ENCODE measurements around the gene DLG1.

- no peak for TF ChIP-seq EZH2 (IDR thresholded peaks at IDR 0.05; ENCODE audit: low read length, missing control alignments)
- TF ChIP-seq CTCF (conservative IDR thresholded peaks at IDR 0.05 in 1 of 2, IDR thresholded peaks at IDR 0.05 in 1 of 2; ENCODE audit: low read depth in 1 of 2, low read length in 2 of 2): no peak
These were observed 278.9 kb downstream of the DLG1 start for GRCh38 chr3:197019535-197019934.

All from fibroblast of lung (primary cell).